Limb (tissue), 2 donors: Measurements from ENCODE around the gene CNPY2.
"Not testable (repeated sequence)": the region's sequence is repeated elsewhere in the genome, so short reads cannot be mapped to it uniquely, and the experiment has no call there.

Experiments
- DNase-seq, 2 donors: peaks; one replicate each; pipeline ENCODE4 v3.0.0-alpha.2; 2016; ENCODE audit errors: extremely low spot score in 2 of 2

Gene CNPY2

DNA sequence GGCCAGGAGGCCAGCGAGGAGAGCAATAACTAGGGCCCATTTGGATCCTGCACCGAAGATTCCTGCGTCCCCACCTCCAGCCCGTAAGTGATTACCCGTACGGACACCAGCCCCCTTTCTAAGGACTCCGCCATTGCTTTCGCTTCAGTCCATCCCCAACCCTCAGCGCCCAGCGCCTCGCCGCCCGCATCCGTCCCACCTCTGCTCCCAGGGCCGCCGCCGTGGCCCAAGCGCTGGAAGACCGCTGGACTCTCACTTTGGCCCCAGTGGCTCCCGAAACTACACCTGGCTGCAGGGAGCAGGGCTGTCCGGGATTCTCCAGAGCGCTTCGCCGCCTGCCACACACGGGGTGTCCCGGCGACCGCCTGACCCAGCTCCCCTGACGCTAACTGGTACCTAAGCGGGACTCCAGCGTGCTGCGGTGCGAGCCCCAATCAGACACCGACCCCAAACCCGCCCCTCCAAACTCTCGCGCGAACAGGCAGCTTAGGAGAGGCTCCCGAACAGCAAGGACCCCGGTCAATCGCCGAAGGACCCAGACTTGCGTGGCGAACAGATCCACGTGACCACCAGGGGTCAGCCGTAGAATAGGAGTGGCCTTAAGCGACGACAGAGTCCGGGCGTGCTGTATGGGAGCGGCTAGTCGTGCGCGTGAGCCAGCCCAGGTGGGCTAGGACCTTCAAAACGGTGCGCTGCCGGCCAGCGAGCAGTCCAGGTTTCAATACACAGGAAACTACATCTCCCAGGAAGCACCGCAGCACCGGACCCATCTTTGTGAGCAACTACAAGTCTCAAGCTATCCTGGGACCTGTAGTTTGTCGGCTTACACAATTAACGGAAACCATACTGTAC lies at the start of gene CNPY2:
CNPY2 (minus strand) TSS at position 367 of the 852 bp plus-strand sequence. CDS start 771 bp downstream, outside the sequence.
- DNase-seq = peak; percentile 94 to 97

DNA sequence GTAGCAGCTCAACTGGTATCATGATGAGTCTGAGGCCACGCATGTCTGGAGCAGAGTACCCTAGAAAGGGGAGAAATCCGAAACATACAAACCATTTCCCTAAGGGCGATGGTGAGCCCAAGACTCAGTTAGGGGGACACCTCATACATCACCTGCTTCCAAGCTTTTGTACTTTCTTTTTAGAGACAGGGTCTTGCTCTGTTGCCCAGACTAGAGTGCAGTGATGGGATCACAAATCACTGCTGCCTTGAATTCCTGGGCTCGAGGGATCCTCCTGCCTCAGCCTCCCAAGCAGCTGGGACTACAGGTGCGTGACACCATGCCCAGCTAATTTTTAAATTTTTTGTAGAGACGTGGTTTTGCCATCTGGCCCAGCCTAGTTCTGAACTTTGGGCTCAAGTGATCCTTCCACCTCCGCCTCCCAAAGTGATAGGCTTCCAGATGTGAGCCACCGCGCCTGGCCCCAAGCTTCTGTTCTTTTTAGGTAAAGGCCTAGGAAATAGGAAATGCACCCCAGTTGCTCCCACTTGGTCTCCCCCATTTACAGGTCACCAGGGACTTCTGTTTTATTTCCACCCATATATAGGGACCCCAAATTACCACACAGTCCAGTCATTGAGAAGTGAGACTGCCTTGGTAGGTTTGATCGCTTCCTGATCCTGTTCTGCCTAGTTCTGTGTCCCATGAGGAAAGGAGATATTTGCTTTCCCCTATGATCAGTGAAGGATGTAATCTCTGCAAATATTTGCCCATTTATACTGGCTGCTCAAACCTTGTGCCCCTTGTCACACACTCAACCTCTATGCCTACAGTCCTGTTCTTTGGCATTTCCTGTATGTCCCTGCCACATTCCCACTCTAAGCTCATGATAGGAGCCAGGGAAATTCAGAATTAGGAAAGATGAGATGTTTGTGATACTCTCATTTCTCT lies 46.6 kb upstream of the CNPY2 start, which contains the start of gene APOF:
APOF (minus strand) TSS at position 728 of the 930 bp plus-strand sequence; CDS start at position 616, 112 bp downstream.
- DNase-seq = no peak

- no peak for DNase-seq
Measured at GRCh38 chr12:56361487-56362129, 45.8 kb upstream of the CNPY2 start.

- DNase-seq = peak; percentile 99
Measured at GRCh38 chr12:56359851-56360767, 44.3 kb upstream of the CNPY2 start, which contains the start of gene STAT2. STAT2 (minus strand) TSS chr12:56360107; CDS start chr12:56356571, 3,536 bp downstream.

DNA sequence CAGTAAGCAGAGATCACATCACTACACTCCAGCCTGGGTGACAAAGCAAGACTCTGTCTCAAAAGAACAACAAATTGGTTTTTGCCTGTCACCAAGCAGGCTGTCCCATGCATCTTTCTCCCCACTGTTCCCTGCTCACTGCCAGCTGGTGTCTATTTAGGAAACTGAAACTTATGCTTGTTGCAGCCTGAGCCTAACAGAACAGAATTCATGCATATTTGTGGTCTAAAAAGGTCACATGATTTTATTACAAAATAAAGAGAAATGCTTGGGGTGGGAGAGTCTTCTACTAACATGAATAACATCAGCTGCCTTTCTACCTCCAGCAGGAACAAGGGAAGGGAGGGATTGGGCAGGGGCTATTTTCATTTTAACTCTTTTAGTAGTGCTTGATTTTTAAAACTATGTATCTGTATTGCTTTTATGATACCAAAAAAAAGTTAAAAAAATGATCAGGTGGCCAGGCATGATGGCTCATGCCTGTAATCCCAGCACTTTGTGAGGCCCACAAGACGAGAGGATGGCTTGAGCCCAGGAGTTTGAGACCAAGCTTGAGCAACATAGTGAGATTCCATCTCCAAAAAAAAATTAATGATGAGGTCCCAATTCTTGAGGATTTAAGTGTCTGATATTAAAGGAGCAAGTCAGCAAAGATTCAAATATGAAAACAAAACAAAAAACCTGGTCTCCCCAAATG lies 43.2 kb upstream of the CNPY2 start:
- DNase-seq = peak in 1 of 2 donors; percentile 17

DNA sequence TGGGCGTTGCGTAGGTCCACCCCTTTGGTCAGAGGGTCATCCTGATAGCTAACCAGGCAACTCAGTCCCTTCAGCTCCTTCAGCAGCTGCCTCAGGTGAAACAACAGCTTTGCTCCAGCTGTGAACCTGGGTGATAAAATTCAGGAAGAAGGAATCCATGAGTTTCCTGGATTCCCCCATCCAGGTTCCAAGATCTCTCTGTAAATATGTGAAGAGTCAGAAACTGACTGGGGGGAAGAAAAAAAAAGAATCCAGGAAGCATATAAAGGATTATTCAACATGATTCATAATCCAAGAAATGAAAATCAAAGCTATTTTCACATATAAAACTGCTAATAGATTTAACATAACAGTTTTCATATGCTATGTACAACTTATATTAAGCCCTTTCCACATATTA lies 35.5 kb upstream of the CNPY2 start:
- DNase-seq = no peak

DNA sequence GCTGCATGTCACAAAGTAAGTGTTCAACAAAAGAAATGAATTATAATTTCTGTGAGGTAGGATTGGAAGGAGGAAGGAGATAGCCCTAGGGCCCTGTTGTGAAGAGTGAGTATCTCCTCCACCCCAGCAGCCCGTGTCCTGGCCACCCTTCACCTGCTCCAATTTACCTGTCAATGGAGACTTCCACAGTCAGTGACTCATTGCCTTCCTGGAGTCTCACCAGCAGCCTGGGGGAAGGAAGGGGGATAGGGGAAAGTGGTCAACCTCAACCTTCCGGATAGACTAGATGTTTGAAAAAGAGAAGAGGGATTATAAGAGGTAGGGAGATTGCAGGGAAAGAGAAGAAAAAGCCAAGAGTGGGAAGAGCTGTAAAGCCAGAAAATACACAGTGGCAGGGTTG lies 34.9 kb upstream of the CNPY2 start:
- no peak for DNase-seq

DNA sequence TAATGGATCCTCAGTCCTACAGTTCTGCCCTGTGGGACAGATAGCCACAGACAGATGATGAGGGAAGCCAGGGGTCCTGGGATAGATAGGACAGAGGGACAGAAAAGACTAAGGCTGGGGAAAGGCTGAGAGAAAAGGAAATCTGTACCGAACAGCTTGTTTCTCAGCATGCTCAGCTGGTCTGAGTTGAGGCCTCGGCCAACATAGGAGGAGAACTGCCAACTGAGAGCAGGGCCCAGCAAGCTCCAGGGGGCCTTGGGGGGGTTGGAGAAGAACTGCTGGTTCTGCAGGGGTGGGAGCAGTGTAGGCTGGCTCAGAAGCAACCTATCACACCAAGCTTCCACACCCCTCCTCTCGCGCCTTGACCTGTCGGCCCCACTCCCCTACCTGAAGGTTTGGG lies 33.0 kb upstream of the CNPY2 start:
- DNase-seq = no peak

DNA sequence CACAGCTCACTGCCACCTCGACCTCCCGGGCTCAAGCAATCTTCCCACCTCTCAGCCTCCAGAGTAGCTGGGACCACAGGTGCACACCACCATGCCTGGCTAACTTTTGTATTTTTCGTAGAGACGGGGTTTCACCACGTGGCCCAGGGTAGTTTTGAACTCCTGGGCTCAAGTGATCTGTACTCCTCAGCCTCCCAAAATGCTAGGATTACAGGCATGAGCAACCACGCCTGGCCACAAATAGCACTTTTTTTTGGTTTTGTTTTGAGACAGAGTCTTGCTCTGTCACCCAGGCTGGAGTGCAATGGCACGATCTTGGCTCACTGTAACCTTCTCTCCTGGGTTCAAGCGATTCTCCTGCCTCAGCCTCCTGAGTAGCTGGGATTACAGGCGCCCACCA lies 31.5 kb upstream of the CNPY2 start:
- DNase-seq = not testable (repeated sequence)

- DNase-seq = no peak
Measured at GRCh38 chr12:56346675-56347074, 30.9 kb upstream of the CNPY2 start.

DNA sequence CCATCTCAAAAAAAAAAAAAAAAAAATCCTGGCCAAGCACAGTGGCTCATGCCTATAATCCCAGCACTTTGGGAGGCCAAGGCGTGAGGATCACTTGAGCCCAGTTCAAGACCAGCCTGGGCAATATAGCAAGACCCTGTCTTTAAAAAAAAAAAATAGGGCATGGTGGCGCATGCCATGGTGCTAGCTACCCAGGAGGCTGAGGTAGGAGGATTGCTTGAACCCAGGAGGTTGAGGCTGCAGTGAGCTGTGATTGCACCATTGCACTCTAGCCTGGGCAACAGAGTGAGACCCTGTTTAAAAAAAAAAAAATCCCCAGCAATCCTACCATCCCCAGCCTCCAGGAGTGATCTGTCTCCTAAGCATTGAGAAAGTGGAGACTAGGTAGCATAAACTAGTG lies 26.5 kb upstream of the CNPY2 start:
- not testable (repeated sequence) for DNase-seq

DNA sequence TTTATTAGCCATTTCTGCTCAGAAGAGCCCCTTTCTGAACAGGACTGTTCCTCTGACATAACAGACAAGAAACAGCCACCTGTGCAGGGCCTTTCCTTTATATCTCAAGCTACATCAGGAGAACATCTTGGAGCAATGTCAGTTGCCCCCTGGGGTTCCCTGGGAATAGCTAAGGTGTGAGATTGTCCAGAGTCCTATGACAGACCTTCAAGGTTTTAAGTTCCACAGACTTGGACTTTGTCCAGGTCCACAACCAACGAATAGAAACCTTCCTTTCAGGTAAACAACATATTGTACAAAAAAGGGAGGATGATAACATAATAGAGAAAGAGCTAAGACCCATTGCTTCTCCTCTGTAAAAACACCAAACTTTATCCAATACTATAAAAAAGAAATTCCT lies 25.8 kb upstream of the CNPY2 start:
- no peak for DNase-seq

- no peak for DNase-seq
Measured at GRCh38 chr12:56339158-56339422, 23.3 kb upstream of the CNPY2 start.

GRCh38 chr12:56338308-56339157 lies 22.7 kb upstream of the CNPY2 start, which contains the start of gene IL23A:
IL23A (plus strand) TSS chr12:56338884; CDS start chr12:56339045, 161 bp downstream.
- no peak for DNase-seq

DNA sequence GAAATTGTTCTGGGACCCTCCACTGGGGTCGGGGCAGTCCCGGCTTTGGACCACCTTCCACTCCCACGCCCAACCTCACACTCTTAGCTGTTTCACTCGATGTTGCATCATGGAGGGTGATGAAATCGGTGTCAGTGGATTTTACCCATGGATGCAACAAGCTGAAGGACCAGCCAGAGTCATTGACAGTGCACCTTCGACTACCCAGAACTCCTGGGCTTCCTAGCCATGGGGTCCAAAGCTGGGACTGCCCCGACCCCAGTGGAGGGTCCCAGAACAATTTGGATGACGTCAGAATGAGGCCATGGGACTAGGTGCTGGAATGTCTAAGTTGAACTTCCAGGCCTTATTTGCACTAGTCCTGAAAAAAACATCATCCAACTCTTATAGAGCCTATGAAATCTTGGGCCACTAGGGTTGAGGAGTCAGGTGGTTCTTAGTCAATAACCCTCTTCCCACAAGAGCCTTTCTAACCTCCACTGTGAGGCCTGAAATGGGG lies 22.0 kb upstream of the CNPY2 start:
- no peak for DNase-seq

- DNase-seq = no peak
Measured at GRCh38 chr12:56336361-56337167, 20.8 kb upstream of the CNPY2 start.

- DNase-seq = not testable (repeated sequence)
Measured at GRCh38 chr12:56335527-56335926, 19.7 kb upstream of the CNPY2 start.

GRCh38 chr12:56334490-56334793 lies 18.7 kb upstream of the CNPY2 start:
- DNase-seq = no peak
